Measurements from ENCODE around the gene TECTA. TPM values are rescaled to one million over a fixed set of nuclear protein-coding genes. Genes with fewer than 3 reads are reported as not detected.
A peak's percentile ranks its signal among the peaks of the same experiment; 100 is the strongest.

TECTA gene
- total RNA-seq, 4 donors from 2014 or later = under 0.01 to 2.8 (median 1.1) TPM; not detected in 1

- H3K36me3 ChIP-seq = no peaks in the 10 kb centered on the region
- no peaks in the 10 kb centered on the region for H3K27me3 ChIP-seq
- H3K9me3 ChIP-seq = no peaks in the 10 kb centered on the region
- intact Hi-C loops (cut with DNase I; ENCODE audit: low total_unique reads) = no loop called here
- DNase-seq = peak; percentile 51 to 55
- peak overlapping the region; percentile 45 to 49 for H3K27ac ChIP-seq
- no peak for TF ChIP-seq POLR2A (IDR thresholded peaks at IDR 0.05)
- TF ChIP-seq CTCF (IDR thresholded peaks at IDR 0.05) = no peak
- H3K4me1 ChIP-seq = peaks cover 0 to 6% of the 10 kb centered on the region in 2 donors
- no peak overlapping the region for H3K4me3 ChIP-seq
Measured at GRCh38 chr11:121105063-121105480, 4.0 kb downstream of the TECTA start.

- Histone ChIP-seq H3K27ac (peak overlapping the region; percentile 26 to 49), H3K9me3 (no peaks in the 10 kb centered on the region)
Measured at GRCh38 chr11:121105481-121106195, 4.6 kb downstream of the TECTA start.

GRCh38 chr11:121106812-121107211, 5.8 kb downstream of the TECTA start:
- intact Hi-C loops (cut with DNase I; ENCODE audit: low total_unique reads) = no loop called here
- H3K27ac ChIP-seq = no peak overlapping the region
- H3K36me3 ChIP-seq = no peaks in the 10 kb centered on the region
- no peak for TF ChIP-seq CTCF (IDR thresholded peaks at IDR 0.05)
- no peak for TF ChIP-seq POLR2A (IDR thresholded peaks at IDR 0.05)
- H3K9me3 ChIP-seq = no peaks in the 10 kb centered on the region
- peaks cover 0 to 6% of the 10 kb centered on the region in 2 donors for H3K4me1 ChIP-seq
- H3K4me3 ChIP-seq = no peak overlapping the region
- H3K27me3 ChIP-seq = no peaks in the 10 kb centered on the region
- DNase-seq = no peak

More at GRCh38 chr11:121105481-121106195, 4.6 kb downstream of the TECTA start:
- H3K4me3 ChIP-seq = no peak overlapping the region
- DNase-seq = no peak
- H3K36me3 ChIP-seq = no peaks in the 10 kb centered on the region
- TF ChIP-seq CTCF (IDR thresholded peaks at IDR 0.05) (no peak), POLR2A (IDR thresholded peaks at IDR 0.05) (no peak)
- H3K27me3 ChIP-seq = no peaks in the 10 kb centered on the region
- intact Hi-C loops (cut with DNase I; ENCODE audit: low total_unique reads) = no loop called here
- peaks cover 0 to 6% of the 10 kb centered on the region in 2 donors for H3K4me1 ChIP-seq

- H3K4me1 ChIP-seq = peaks cover 0 to 6% of the 10 kb centered on the region in 2 donors
- no peak for DNase-seq
- H3K27ac ChIP-seq = no peak overlapping the region
- TF ChIP-seq POLR2A (IDR thresholded peaks at IDR 0.05) (no peak), CTCF (IDR thresholded peaks at IDR 0.05) (no peak)
- H3K36me3 ChIP-seq = no peaks in the 10 kb centered on the region
- H3K4me3 ChIP-seq = no peak overlapping the region
- intact Hi-C loops (cut with DNase I; ENCODE audit: low total_unique reads) = no loop called here
- no peaks in the 10 kb centered on the region for H3K9me3 ChIP-seq
- no peaks in the 10 kb centered on the region for H3K27me3 ChIP-seq
Measured at GRCh38 chr11:121108413-121108812, 7.4 kb downstream of the TECTA start.

- no peak for DNase-seq
- Histone ChIP-seq H3K36me3 (no peaks in the 10 kb centered on the region), H3K4me1 (peaks cover 0 to 6% of the 10 kb centered on the region in 2 donors), H3K27ac (no peak overlapping the region), H3K27me3 (no peaks in the 10 kb centered on the region), H3K4me3 (no peak overlapping the region), H3K9me3 (no peaks in the 10 kb centered on the region)
- intact Hi-C loops (cut with DNase I; ENCODE audit: low total_unique reads) = no loop called here
- TF ChIP-seq CTCF (IDR thresholded peaks at IDR 0.05) (no peak), POLR2A (IDR thresholded peaks at IDR 0.05) (no peak)
Measured at GRCh38 chr11:121109471-121109870, 8.4 kb downstream of the TECTA start.
